ENCODE data around the gene CNOT6L.

CNOT6L gene

GRCh38 chr4:77787969-77788368, 31.2 kb downstream of the CNOT6L start:
- no peaks in the 10 kb centered on the region for H3K27me3 ChIP-seq (ENCODE audit: control insufficient read depth, low read length)
- no peak overlapping the region for H3K4me2 ChIP-seq (ENCODE audit: low read length)
- H3K4me3 ChIP-seq (ENCODE audit: low read length), result no peak overlapping the region
- no peaks in the 10 kb centered on the region for H3K9me2 ChIP-seq (replicated peaks; ENCODE audit: control insufficient read depth, low read length)
- H3F3A ChIP-seq (ENCODE audit: control insufficient read depth, insufficient read depth), result no peaks in the 10 kb centered on the region
- H4K20me1 ChIP-seq (ENCODE audit: control insufficient read depth, insufficient read depth, low read depth, low read length), result peaks cover 19% of the 10 kb centered on the region
- no peaks in the 10 kb centered on the region for H3K4me1 ChIP-seq (ENCODE audit: control insufficient read depth, low read length)
- no peaks in the 10 kb centered on the region for H3K9me3 ChIP-seq (ENCODE audit: control insufficient read depth, insufficient read depth, low read length)
- peaks cover 98% of the 10 kb centered on the region for H3K79me2 ChIP-seq (ENCODE audit: control insufficient read depth, low read length)
- H3K27ac ChIP-seq (ENCODE audit: low read depth, low read length), result no peak overlapping the region
- no peaks in the 10 kb centered on the region; the same call in 1 of the 2 replicates for H3K36me3 ChIP-seq (ENCODE audit: control insufficient read depth, low read length)
- no peak for TF ChIP-seq CTCF (IDR thresholded peaks at IDR 0.05; ENCODE audit: low read depth, low read length, poor library complexity, severe bottlenecking)
- TF ChIP-seq EZH2phosphoT487 (IDR thresholded peaks at IDR 0.05; ENCODE audit: borderline replicate concordance, low read length), result no peak

- Histone ChIP-seq H3K27ac (ENCODE audit: low read depth, low read length) (no peak overlapping the region), H3F3A (ENCODE audit: control insufficient read depth, insufficient read depth) (no peaks in the 10 kb centered on the region), H3K9me3 (ENCODE audit: control insufficient read depth, insufficient read depth, low read length) (no peaks in the 10 kb centered on the region), H4K20me1 (ENCODE audit: control insufficient read depth, insufficient read depth, low read depth, low read length) (peaks cover 16% of the 10 kb centered on the region; the same call in 1 of the 2 replicates), H3K79me2 (ENCODE audit: control insufficient read depth, low read length) (peaks cover 97% of the 10 kb centered on the region), H3K9me2 (replicated peaks; ENCODE audit: control insufficient read depth, low read length) (no peaks in the 10 kb centered on the region), H3K4me3 (ENCODE audit: low read length) (no peak overlapping the region), H3K27me3 (ENCODE audit: control insufficient read depth, low read length) (no peaks in the 10 kb centered on the region), H3K36me3 (ENCODE audit: control insufficient read depth, low read length) (no peaks in the 10 kb centered on the region; the same call in 1 of the 2 replicates), H3K4me2 (ENCODE audit: low read length) (no peak overlapping the region), H3K4me1 (ENCODE audit: control insufficient read depth, low read length) (no peaks in the 10 kb centered on the region)
- TF ChIP-seq CTCF (IDR thresholded peaks at IDR 0.05; ENCODE audit: low read depth, low read length, poor library complexity, severe bottlenecking) (no peak), EZH2phosphoT487 (IDR thresholded peaks at IDR 0.05; ENCODE audit: borderline replicate concordance, low read length) (no peak)
Observed at GRCh38 chr4:77785669-77786068, 33.5 kb downstream of the CNOT6L start.

GRCh38 chr4:77783895-77784294, 35.3 kb downstream of the CNOT6L start:
- Histone ChIP-seq H4K20me1 (ENCODE audit: control insufficient read depth, insufficient read depth, low read depth, low read length) (peaks cover 11% of the 10 kb centered on the region; the same call in 1 of the 2 replicates), H3K27me3 (ENCODE audit: control insufficient read depth, low read length) (no peaks in the 10 kb centered on the region), H3K79me2 (ENCODE audit: control insufficient read depth, low read length) (peaks cover 97% of the 10 kb centered on the region), H3F3A (ENCODE audit: control insufficient read depth, insufficient read depth) (no peaks in the 10 kb centered on the region), H3K9me3 (ENCODE audit: control insufficient read depth, insufficient read depth, low read length) (no peaks in the 10 kb centered on the region), H3K36me3 (ENCODE audit: control insufficient read depth, low read length) (no peaks in the 10 kb centered on the region; the same call in 1 of the 2 replicates), H3K27ac (ENCODE audit: low read depth, low read length) (no peak overlapping the region), H3K9me2 (replicated peaks; ENCODE audit: control insufficient read depth, low read length) (no peaks in the 10 kb centered on the region), H3K4me3 (ENCODE audit: low read length) (no peak overlapping the region), H3K4me1 (ENCODE audit: control insufficient read depth, low read length) (no peaks in the 10 kb centered on the region), H3K4me2 (ENCODE audit: low read length) (no peak overlapping the region)
- no peak for TF ChIP-seq CTCF (IDR thresholded peaks at IDR 0.05; ENCODE audit: low read depth, low read length, poor library complexity, severe bottlenecking)

Data from DOHH2 (cell line).